Measurements from ENCODE around the gene RTP5. TPM values are rescaled to one million over a fixed set of nuclear protein-coding genes. Genes with fewer than 3 reads are reported as not detected.

Gene RTP5
- total RNA-seq, 1 donor from 2014 or later, result not detected

DNA sequence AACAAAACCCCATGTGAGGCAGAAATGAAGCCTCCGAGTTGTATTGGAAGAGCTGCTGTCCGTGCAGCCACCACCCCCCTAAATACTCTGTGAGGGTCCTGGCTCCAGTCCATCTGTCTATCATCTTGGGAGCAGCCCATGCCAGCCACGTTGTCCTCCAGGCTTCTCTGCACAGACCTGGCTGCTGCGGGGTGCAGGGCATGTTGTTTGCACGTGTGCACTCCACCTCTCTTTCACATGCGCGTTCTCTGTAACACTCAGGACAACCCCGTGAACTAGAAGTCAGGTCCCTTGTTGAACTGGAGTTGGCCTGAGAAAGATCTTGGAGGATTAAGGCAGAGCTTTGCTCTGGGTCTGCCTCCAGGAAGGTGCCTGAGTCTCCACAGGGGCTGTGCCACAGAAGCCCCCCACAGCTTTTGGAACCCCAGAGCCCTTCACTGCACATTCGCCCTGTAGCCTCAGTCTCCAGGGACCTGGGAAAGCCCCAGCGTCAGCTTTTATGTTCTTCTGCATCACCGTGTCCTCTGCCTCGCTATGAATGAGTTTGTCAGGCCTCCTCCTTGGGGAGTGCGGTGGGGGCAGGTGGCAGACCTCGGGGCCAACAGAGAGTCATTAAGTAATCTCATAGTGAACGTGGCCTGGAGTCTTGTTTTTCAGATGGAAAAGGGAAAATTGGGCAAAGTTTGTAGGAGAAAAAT, 16.6 kb downstream of the RTP5 start:
- peaks cover 15% of the 10 kb centered on the region for H3K27me3 Mint-ChIP-seq (ENCODE audit: unreplicated experiment)
- H3K9me3 Mint-ChIP-seq (ENCODE audit: unreplicated experiment), result peaks cover 16% of the 10 kb centered on the region
- peak overlapping the region; percentile 96 for H3K27ac Mint-ChIP-seq (ENCODE audit: unreplicated experiment)
- DNase-seq, result no peak
- TF ChIP-seq, protein P1, sequence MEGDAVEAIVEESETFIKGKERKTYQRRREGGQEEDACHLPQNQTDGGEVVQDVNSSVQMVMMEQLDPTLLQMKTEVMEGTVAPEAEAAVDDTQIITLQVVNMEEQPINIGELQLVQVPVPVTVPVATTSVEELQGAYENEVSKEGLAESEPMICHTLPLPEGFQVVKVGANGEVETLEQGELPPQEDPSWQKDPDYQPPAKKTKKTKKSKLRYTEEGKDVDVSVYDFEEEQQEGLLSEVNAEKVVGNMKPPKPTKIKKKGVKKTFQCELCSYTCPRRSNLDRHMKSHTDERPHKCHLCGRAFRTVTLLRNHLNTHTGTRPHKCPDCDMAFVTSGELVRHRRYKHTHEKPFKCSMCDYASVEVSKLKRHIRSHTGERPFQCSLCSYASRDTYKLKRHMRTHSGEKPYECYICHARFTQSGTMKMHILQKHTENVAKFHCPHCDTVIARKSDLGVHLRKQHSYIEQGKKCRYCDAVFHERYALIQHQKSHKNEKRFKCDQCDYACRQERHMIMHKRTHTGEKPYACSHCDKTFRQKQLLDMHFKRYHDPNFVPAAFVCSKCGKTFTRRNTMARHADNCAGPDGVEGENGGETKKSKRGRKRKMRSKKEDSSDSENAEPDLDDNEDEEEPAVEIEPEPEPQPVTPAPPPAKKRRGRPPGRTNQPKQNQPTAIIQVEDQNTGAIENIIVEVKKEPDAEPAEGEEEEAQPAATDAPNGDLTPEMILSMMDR (IDR thresholded peaks at IDR 0.05; ENCODE audit: partially characterized antibody, unreplicated experiment), result no peak
- peaks cover 17% of the 10 kb centered on the region for H3K36me3 Mint-ChIP-seq (ENCODE audit: unreplicated experiment)
- H3K4me1 Mint-ChIP-seq (ENCODE audit: low read depth, unreplicated experiment), result peaks cover 35% of the 10 kb centered on the region
- H3K4me3 Mint-ChIP-seq (ENCODE audit: unreplicated experiment), result peak overlapping the region; percentile 82

DNA sequence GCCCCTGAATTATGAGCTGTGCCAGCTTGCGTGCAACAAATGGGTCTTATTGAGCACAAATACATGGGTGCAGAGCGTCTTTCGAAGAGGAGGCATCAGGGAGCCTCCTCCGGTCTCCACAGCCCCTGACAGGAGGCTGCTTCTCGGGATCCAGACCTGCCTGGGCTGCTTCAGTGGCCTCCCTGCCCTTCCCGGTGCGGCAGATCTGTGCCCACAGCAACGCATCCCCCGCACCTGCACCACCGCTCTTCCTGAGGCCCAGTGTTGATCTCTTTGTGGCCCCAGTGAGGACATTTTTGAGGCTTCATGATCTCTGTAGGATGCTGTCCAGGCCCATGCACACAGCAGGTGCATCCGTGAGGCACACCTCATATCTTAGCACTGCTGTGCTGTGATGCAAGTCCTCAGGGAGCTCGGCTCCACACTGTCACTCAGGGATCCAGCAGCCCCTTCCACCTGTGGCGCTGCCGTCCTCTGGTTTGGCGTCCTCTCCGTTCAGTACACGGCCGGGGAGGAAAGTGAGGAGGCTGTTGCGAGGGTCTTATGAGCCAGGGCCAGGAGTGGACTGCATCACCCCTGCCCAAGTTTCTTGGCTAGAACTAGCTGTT, 17.4 kb downstream of the RTP5 start:
- no peak for DNase-seq
- H3K4me3 Mint-ChIP-seq (ENCODE audit: unreplicated experiment), result peak overlapping the region; percentile 82
- TF ChIP-seq, protein P1 (IDR thresholded peaks at IDR 0.05; ENCODE audit: partially characterized antibody, unreplicated experiment), result no peak
- H3K27ac Mint-ChIP-seq (ENCODE audit: unreplicated experiment), result peak overlapping the region; percentile 96
- peaks cover 12% of the 10 kb centered on the region for H3K27me3 Mint-ChIP-seq (ENCODE audit: unreplicated experiment)
- peaks cover 16% of the 10 kb centered on the region for H3K9me3 Mint-ChIP-seq (ENCODE audit: unreplicated experiment)
- peaks cover 17% of the 10 kb centered on the region for H3K36me3 Mint-ChIP-seq (ENCODE audit: unreplicated experiment)
- peaks cover 35% of the 10 kb centered on the region for H3K4me1 Mint-ChIP-seq (ENCODE audit: low read depth, unreplicated experiment)

DNA sequence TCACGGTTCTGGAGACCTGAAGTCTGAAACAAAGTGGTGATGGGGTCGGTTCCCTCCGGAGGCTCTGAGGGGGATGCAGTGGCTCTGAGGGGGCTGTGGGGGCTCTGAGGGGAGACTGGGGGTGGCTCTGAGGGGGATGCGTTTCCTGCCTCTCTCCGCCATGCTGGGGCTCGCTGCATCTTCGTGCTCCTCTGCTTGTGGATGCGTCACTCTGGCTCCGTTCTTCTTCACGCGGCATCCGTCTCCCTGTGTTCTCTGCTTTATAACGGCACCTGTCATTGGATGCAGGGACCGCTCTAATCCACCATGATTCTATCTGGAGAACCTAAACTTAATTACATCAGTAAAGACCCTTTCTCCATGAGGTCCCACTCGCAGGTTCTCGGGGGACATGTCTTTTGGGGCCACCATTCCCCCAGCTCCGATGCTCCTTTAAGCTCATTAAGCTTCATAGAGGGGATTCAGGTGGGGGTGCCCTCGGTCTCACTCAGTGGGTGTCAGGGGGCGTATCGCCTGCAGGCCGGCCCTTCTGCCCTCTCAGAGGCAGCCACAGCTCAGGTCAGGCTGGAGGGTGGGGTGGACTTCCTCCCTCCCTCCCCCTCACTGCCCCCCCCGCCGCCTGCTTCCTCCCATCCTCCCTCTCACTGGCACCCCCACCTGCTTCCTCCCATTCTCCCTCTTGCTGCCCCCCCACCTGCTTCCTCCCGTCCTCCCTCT, 18.4 kb downstream of the RTP5 start:
- DNase-seq, result no peak
- Mint-ChIP-seq H3K36me3 (ENCODE audit: unreplicated experiment) (peaks cover 17% of the 10 kb centered on the region), H3K27ac (ENCODE audit: unreplicated experiment) (peak overlapping the region; percentile 59), H3K27me3 (ENCODE audit: unreplicated experiment) (peaks cover 8% of the 10 kb centered on the region), H3K4me1 (ENCODE audit: low read depth, unreplicated experiment) (peaks cover 28% of the 10 kb centered on the region), H3K9me3 (ENCODE audit: unreplicated experiment) (peaks cover 14% of the 10 kb centered on the region), H3K4me3 (ENCODE audit: unreplicated experiment) (peak overlapping the region; percentile 55)
- TF ChIP-seq, protein P1 (IDR thresholded peaks at IDR 0.05; ENCODE audit: partially characterized antibody, unreplicated experiment), result no peak

DNA sequence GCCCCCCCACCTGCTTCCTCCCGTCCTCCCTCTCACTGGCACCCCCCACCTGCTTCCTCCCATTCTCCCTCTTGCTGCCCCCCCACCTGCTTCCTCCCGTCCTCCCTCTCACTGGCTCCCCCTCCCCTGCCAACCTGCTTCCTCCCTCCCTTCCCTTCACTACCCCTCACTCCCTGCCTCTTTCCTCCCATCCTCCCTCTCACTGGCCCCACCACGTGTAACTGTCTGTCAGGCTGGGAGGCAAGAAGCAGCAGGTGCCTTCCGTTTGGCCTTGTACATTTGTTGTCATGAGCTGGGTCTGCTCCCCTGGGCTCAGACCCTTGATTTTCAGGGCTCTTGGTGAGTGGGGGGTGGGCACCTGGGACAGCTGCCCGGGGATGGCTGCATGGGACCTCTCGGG, 19.1 kb downstream of the RTP5 start:
- Mint-ChIP-seq H3K27ac (ENCODE audit: unreplicated experiment) (no peak overlapping the region), H3K27me3 (ENCODE audit: unreplicated experiment) (peaks cover 7% of the 10 kb centered on the region), H3K9me3 (ENCODE audit: unreplicated experiment) (peaks cover 13% of the 10 kb centered on the region), H3K36me3 (ENCODE audit: unreplicated experiment) (peaks cover 17% of the 10 kb centered on the region), H3K4me1 (ENCODE audit: low read depth, unreplicated experiment) (peaks cover 26% of the 10 kb centered on the region), H3K4me3 (ENCODE audit: unreplicated experiment) (no peak overlapping the region)
- no peak for DNase-seq
- TF ChIP-seq, protein P1 (IDR thresholded peaks at IDR 0.05; ENCODE audit: partially characterized antibody, unreplicated experiment), result no peak

All from glutamatergic neuron (in vitro differentiated cells).